ENCODE measurements around the gene TBK1.

TBK1 gene

GRCh38 chr12:64550755-64551154 lies 98.8 kb downstream of the TBK1 start:
- DNase-seq: no peak

GRCh38 chr12:64551676-64552075 lies 99.8 kb downstream of the TBK1 start:
- no peak for DNase-seq

Data from NCI-H774 (cell line).